Measurements from ENCODE around the gene SGPP1.

- TF ChIP-seq CTCF (IDR thresholded peaks at IDR 0.05; ENCODE audit: control extremely low read depth in 1 of 3, insufficient read depth in 1 of 3, low read depth in 1 of 3, low read length in 3 of 3), result no peak
- TF ChIP-seq CREB1 (IDR thresholded peaks at IDR 0.05), result no peak
- no peak for TF ChIP-seq CHD7 (IDR thresholded peaks at IDR 0.05; ENCODE audit: insufficient replicate concordance, low read length)
- TF ChIP-seq TCF12 (IDR thresholded peaks at IDR 0.05; ENCODE audit: low read depth, low read length), result no peak
- no peak for TF ChIP-seq SP1 (IDR thresholded peaks at IDR 0.05; ENCODE audit: low read depth, low read length)
- no peak for TF ChIP-seq JUN (IDR thresholded peaks at IDR 0.05; ENCODE audit: low read depth, low read length)
- no peak for TF ChIP-seq ATF3 (IDR thresholded peaks at IDR 0.05; ENCODE audit: insufficient read depth, low read depth, low read length)
- no peak for TF ChIP-seq POLR2AphosphoS5 (IDR thresholded peaks at IDR 0.05; ENCODE audit: low read depth, low read length)
- no peak for TF ChIP-seq TAF1 (IDR thresholded peaks at IDR 0.05; ENCODE audit: low read depth, low read length)
Measured at GRCh38 chr14:63713764-63714163, 14.1 kb downstream of the SGPP1 start.
